Measurements from ENCODE around the gene RIOX2. TPM values are rescaled to one million over a fixed set of nuclear protein-coding genes. Genes with fewer than 3 reads are reported as not detected.
"Not testable (repeated sequence)": the region's sequence is repeated elsewhere in the genome, so short reads cannot be mapped to it uniquely, and the experiment has no call there.

Gene RIOX2
- total RNA-seq, 1 donor from 2014 or later = 17.5 TPM

DNA sequence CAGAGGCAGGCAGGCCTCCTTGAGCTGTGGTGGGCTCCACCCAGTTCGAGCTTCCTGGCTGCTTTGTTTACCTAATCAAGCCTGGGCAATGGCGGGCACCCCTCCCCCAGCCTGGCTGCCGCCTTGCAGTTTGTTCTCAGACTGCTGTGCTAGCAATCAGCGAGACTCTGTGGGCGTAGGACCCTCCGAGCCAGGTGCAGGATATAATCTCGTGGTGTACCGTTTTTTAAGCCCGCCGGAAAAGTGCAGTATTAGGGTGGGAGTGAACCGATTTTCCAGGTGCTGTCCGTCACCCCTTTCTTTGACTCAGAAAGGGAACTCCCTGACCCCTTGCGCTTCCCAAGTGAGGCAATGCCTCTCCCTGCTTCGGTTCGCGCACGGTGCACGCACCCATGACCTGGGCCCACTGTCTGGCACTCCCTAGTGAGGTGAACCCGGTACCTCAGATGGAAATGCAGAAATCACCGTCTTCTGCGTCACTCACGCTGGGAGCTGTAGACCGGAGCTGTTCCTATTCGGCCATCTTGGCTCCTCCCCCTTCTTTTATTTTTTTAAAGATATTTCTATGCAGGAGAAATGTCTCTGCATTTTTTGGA, 61.9 kb downstream of the RIOX2 start:
- not testable (repeated sequence) for DNase-seq

DNA sequence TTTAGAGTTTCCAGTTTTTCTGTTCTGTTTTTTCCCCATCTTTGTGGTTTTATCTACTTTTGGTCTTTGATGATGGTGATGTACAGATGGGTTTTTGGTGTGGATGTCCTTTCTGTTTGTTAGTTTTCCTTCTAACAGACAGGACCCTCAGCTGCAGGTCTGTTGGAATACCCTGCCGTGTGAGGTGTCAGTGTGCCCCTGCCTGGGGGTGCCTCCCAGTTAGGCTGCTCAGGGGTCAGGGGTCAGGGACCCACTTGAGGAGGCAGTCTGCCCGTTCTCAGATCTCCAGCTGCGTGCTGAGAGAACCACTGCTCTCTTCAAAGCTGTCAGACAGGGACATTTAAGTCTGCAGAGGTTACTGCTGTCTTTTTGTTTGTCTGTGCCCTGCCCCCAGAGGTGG, 62.4 kb downstream of the RIOX2 start:
- DNase-seq = not testable (repeated sequence)

DNA sequence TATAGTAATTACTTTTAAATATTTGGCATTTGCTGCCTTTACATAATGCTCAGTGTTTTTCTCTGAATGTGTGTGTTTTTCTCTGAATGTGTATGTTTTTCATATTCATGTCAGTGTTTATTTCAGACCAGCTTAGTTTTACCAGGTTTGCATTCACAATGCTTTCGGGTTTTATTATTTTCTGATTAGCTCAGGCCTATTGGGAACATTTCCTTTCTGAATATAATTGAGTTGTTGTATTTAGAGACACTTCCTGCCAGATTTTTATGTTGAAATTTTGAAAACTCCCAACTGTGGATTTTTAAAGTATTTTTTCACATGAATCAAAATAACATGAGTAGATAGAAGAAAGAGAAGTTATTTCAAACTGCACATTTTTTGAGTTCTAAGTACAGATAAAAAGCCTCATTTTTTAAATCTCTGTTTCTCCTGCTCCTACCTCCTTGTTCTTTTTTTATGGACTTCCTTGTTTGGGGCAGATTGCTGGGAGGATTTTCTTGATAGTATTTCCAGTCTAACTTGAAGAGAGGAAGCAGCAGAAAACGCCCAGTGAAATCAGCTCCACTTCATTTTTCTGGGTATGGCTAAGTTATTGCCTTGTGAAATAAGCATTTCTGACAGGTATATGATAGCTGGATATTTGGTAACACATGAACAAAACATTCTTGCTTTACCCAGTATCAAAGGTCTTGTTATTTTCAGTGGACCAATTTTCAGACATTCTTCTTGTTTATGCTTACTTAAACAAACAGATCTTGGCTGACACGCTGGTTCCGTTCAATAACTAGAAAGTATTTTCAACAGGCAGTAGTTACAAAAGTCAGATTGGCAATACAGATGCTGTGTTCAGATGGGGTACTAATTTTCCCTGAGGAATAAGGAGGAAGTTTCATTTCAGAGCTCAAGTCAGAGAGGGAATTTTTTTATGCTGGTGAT, 70.7 kb downstream of the RIOX2 start:
- DNase-seq = no peak

DNA sequence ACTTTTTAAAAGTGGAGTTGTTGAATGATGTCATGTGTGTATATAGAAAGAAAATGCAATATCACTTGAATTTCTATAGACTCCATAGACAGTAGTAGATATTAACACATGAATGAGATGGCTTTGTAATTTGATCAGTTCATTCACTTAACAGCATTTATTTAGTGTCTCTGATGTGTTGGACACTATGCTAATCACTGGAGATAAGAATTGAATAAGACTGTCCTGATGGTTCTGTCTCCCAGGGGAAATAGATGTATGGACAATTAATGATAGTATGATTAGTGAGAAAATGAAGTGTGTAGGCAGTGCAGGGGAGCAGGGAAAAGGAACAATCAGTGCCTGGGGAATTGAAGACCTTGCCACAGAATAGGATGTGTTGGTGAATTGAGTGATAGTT, 72.9 kb downstream of the RIOX2 start:
- no peak for DNase-seq

DNA sequence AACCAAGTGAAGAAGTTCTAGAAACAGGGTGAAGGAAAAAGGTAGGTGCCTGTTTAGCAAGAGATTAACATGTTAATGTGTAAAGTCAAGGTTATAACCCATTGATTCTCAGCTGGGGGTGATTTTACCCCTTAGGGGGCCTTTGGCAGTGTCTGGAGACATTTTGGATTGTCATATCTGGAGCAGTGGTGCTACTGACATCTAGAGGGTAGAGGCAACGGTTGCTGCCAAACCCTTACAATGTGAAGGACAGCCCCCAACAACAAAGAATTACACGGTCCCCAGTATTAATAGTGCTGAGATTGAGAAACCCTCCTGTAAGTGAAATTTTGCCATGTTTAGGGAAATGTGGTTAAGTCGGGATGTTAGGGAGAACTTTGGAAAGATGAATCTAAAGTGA, 75.7 kb downstream of the RIOX2 start:
- DNase-seq = no peak

DNA sequence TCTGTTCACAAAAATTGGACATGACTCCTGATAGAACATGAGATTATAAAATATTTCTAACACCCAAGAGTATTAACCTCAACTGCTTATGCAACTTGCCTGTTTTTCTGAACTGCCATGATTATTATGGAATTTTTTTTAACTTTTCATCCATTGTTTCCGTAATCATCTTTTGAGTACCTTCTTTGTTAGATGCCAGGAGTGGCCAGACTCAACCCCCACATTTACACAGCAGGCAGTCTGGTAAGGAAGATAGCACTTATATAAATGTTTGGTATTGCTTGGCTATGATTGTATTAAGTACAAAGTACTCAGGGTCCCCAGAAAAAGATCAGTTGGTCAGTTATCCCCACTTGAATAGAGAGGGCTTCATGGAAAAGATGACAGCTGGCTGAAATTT, 76.1 kb downstream of the RIOX2 start:
- no peak for DNase-seq

DNA sequence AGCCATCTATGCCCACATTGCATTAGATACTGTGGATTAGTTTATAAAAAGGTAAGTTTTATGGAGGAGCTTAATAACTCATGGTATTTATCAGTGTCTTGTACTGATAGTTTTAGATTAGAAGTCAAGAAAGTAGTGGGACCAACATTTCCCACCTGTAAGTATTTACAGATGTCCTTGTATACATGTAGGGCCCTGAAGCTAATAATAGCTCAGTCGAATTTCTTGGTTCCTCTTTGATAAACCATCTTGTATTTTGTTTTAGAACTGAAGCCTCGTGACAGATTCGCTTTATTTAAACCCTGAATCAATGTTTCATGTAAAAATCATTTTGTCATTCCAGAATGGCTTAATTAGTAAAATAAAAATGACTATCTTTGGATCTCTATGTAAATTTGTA, 77.0 kb downstream of the RIOX2 start:
- DNase-seq = no peak

DNA sequence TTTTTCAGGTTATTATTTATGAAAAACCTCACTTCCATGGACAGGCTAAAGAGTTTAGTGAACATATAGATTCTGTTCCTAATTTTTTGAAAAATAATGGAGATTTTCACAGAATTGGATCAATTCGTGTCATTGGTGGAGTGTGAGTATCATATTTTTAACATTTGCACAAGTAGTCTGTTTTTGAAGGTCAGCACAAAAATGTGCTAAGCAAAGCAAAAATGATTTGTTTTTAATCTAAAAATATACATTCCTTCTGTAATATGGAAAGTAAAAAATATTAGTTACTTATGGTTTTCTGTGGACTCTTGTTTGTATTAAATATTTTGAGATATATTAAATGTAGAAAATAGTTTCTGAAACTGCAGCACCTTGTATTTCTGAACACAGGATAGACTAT, 79.4 kb downstream of the RIOX2 start:
- no peak for DNase-seq

Other genes starting within 250 kb of the RIOX2 start
- gene ARL6, start 207.7 kb downstream of the RIOX2 start, total RNA-seq = 40.1 TPM
- gene CRYBG3, start 150.4 kb downstream of the RIOX2 start, total RNA-seq = 5.9 TPM
- gene GABRR3, start 62.9 kb upstream of the RIOX2 start, total RNA-seq = not detected
- gene OR5AC2, start 114.7 kb upstream of the RIOX2 start, total RNA-seq = not detected
- gene OR5H1, start 158.3 kb upstream of the RIOX2 start, total RNA-seq = not detected
- gene OR5H14, start 175.0 kb upstream of the RIOX2 start, total RNA-seq = not detected
- gene OR5H15, start 194.3 kb upstream of the RIOX2 start, total RNA-seq = not detected

Data from occipital lobe (tissue), 2 donors.